ENCODE data around the gene CATSPERB. TPM values are rescaled to one million over a fixed set of nuclear protein-coding genes. Genes with fewer than 3 reads are reported as not detected.
"Not testable (repeated sequence)": the region's sequence is repeated elsewhere in the genome, so short reads cannot be mapped to it uniquely, and the experiment has no call there.

Gene CATSPERB
- total RNA-seq, 1 donor from 2014 or later: 0.60 TPM

- no peak for DNase-seq (ENCODE audit: low read depth)
Observed at GRCh38 chr14:91732439-91732838, 553 bp upstream of the CATSPERB start.

GRCh38 chr14:91731018-91731417, 868 bp downstream of the CATSPERB start:
- no peak for DNase-seq (ENCODE audit: low read depth)

- no peak for DNase-seq (ENCODE audit: low read depth)
Observed at GRCh38 chr14:91729756-91730155, 2.1 kb downstream of the CATSPERB start.

GRCh38 chr14:91728616-91729183, 3.2 kb downstream of the CATSPERB start:
- DNase-seq (ENCODE audit: low read depth): no peak

- DNase-seq (ENCODE audit: low read depth): no peak
Observed at GRCh38 chr14:91727121-91727520, 4.8 kb downstream of the CATSPERB start.

GRCh38 chr14:91723501-91723900, 8.4 kb downstream of the CATSPERB start:
- no peak for DNase-seq (ENCODE audit: low read depth)

GRCh38 chr14:91722386-91722785, 9.5 kb downstream of the CATSPERB start:
- no peak for DNase-seq (ENCODE audit: low read depth)

GRCh38 chr14:91719839-91720238, 12.0 kb downstream of the CATSPERB start:
- no peak for DNase-seq (ENCODE audit: low read depth)

- no peak for DNase-seq (ENCODE audit: low read depth)
Observed at GRCh38 chr14:91716999-91717398, 14.9 kb downstream of the CATSPERB start.

- peak; percentile 13 for DNase-seq (ENCODE audit: low read depth)
Observed at GRCh38 chr14:91714805-91715204, 17.1 kb downstream of the CATSPERB start.

- DNase-seq (ENCODE audit: low read depth): no peak
Observed at GRCh38 chr14:91708795-91709194, 23.1 kb downstream of the CATSPERB start.

GRCh38 chr14:91706996-91707395, 24.9 kb downstream of the CATSPERB start:
- DNase-seq (ENCODE audit: low read depth): no peak

GRCh38 chr14:91694643-91695042, 37.2 kb downstream of the CATSPERB start:
- DNase-seq (ENCODE audit: low read depth): no peak

GRCh38 chr14:91693346-91693745, 38.5 kb downstream of the CATSPERB start:
- peak; percentile 82 for DNase-seq (ENCODE audit: low read depth)

GRCh38 chr14:91692075-91692474, 39.8 kb downstream of the CATSPERB start:
- DNase-seq (ENCODE audit: low read depth): no peak

- DNase-seq (ENCODE audit: low read depth): no peak
Observed at GRCh38 chr14:91689608-91690007, 42.3 kb downstream of the CATSPERB start.

GRCh38 chr14:91687436-91687835, 44.5 kb downstream of the CATSPERB start:
- not testable (repeated sequence) for DNase-seq (ENCODE audit: low read depth)

- DNase-seq (ENCODE audit: low read depth): no peak
Observed at GRCh38 chr14:91685600-91685999, 46.3 kb downstream of the CATSPERB start.

- no peak for DNase-seq (ENCODE audit: low read depth)
Observed at GRCh38 chr14:91681893-91682563, 49.9 kb downstream of the CATSPERB start.

GRCh38 chr14:91681118-91681517, 50.8 kb downstream of the CATSPERB start:
- no peak for DNase-seq (ENCODE audit: low read depth)

- no peak for DNase-seq (ENCODE audit: low read depth)
Observed at GRCh38 chr14:91679273-91679672, 52.6 kb downstream of the CATSPERB start.

- DNase-seq (ENCODE audit: low read depth): not testable (repeated sequence)
Observed at GRCh38 chr14:91677687-91678086, 54.2 kb downstream of the CATSPERB start.

- DNase-seq (ENCODE audit: low read depth): no peak
Observed at GRCh38 chr14:91674911-91675310, 57.0 kb downstream of the CATSPERB start.

GRCh38 chr14:91669867-91670266, 62.0 kb downstream of the CATSPERB start:
- DNase-seq (ENCODE audit: low read depth): no peak
